Measurements from ENCODE around the gene ASPN.
A peak's percentile ranks its signal among the peaks of the same experiment; 100 is the strongest.

Gene ASPN

DNA sequence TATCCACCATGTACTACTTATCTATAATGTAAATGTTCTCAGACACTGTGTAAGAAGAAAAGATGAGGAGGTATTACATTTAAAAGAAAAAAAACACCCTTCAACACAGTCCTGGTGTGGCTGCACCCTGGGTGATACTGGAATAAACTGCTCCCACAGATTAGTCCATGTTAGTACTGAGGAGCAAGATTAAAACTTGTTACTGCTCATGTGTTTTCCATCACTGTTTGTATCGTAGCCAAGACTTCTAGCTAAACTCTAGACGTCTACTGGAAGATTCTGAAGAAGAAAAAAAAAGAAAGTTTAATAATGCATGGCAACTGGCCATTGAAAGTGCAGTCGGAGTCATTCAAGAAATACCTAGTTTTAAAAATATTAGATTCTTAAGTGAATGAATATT is at the start of gene ASPN:
TSS of gene ASPN (minus strand) at position 178 of the 400 bp plus-strand sequence.
- DNase-seq, result no peak

DNA sequence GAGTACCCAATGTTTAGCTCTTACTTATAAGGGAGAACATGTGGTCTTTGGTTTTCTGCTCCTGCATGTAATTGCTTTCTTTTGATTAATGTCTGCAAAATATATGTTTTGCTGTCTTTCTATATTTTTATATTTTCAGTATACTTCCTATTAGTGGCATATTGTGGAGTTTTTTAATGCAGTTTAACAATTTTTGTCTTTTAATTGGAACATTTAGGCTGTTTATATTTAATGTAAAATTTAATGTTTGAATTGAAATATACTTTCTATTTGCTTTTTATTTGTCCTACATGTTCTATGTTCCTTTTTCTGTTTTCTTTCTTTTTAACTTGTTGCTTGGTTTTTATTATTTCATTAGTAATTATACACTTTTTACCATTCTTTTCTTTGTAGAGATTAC is 48.6 kb upstream of the ASPN start:
- DNase-seq, result no peak

DNA sequence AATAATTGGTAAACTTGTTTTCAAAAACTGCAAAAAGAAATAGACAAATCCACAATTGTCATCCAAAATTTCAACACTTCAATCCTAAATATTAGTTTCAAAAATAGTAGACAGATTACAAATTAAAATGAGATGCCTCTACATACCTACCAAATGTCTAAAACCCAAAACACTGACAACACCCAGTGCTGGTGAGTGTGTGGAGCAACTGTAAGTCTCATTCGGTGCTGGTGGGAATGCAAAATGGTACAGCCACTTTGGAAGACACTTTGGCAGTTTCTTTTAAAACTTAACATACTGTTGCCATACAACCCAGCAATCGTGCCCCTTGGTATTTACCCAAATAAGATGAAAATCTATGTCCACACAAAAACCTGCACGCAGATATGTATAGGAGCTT is 46.8 kb upstream of the ASPN start:
- DNase-seq, result no peak

DNA sequence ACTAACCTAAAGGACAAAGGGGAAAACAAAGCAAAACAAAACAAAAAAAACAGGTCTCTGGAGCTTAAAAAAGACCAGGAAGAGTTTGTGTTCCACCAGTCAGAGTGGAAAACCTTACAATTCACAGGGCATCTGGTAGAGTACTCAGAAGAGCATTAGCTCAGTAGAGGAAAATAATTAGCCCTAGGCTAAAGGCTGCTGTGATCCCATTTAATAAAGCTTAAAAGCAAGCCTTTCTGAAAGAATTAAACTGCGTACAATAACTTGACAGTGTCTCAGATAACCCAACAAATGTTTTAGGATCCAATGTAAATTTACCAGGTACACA is 46.2 kb upstream of the ASPN start:
- DNase-seq, result no peak

DNA sequence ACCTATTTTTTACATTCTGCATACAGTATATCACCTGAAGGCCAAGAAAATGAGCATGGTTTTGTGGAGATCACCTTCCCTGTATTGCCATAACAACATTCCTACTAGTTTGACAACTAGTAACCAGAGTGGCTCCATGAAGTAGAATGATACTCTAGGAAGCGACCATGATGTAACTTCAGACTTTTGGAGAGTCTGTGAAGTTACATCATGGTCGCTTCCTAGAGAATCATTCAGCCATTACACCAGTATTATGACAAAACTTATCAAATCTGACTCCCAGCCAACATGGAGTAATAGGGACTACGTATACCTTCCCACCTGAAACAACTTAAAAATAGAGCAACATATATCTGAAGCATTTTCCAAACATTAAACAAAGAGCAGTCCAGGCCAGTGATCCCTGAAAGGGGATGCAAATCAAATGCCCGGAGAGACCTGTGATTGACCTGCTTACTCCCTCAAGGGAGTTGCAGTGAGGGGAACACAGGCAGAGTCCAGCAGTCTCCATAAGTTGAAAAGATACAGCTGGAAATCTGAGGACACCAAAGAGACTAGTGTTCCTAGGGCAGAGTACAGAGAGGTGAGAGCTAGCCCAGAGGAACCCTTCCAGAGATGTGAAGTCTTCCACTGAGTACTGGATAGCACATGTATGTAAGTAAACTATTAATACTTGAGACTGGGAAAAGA is 45.7 kb upstream of the ASPN start:
- DNase-seq, result no peak

DNA sequence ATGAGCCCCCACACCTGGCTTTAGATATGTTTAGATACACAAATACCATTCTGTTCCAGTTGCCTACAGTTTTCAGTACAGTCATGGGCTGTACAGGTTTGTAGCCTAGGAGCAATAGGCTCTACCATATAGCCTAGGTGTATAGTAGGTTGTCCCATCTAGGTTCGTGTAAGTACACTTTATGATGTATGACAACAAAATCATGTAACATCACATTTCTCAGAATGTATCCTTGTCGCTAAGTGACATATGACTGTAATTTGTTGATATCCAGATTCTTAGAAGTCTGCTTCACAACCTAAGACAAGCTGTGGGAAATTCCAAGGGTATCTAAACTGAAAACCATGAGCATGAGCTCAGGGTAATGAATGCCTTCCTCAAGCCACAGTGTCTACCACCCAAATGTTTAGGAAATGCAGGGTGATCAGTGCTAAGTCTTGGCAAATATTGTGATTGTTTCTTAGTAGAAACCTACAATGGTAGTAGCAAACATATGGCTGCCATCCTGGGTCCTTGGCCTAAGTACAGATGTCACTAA is 45.1 kb upstream of the ASPN start:
- DNase-seq, result peak; percentile 14

DNA sequence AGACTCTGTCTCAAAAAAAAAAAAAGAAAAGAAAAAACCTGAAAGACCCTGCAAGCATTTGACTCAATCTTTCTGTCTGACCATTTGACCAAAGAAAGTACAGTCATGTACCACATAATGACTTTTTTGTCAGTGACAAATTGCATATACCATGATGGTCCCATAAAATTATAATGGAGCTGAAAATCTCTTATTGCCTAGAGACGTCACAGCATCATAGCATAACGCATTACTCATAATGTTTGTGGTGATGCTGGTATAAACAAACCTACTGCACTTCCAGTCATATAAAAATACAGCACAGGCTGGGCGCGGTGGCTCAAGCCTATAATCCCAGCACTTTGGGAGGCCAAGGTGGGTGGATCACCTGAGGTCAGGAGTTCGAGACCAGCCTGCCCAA is 43.0 kb upstream of the ASPN start:
- no peak for DNase-seq

DNA sequence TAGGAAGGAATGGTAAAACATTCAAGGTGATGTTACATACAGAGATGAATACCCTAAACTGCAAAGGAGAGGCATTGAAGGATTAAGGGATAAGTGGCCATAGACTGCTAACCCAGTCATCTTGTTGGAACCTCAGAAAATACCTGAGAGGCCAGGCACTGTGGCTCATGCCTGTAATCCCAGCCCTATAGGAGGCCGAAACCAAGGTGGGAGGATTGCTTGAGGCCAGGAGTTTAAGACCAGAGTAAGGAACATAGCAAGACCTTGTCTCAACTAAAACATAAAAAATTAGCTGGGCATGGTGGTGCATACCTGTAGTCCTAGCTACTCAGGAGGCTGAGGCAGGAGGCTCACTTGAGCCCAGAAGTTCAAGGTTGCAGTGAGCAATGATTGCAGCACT is 42.6 kb upstream of the ASPN start:
- DNase-seq, result no peak

DNA sequence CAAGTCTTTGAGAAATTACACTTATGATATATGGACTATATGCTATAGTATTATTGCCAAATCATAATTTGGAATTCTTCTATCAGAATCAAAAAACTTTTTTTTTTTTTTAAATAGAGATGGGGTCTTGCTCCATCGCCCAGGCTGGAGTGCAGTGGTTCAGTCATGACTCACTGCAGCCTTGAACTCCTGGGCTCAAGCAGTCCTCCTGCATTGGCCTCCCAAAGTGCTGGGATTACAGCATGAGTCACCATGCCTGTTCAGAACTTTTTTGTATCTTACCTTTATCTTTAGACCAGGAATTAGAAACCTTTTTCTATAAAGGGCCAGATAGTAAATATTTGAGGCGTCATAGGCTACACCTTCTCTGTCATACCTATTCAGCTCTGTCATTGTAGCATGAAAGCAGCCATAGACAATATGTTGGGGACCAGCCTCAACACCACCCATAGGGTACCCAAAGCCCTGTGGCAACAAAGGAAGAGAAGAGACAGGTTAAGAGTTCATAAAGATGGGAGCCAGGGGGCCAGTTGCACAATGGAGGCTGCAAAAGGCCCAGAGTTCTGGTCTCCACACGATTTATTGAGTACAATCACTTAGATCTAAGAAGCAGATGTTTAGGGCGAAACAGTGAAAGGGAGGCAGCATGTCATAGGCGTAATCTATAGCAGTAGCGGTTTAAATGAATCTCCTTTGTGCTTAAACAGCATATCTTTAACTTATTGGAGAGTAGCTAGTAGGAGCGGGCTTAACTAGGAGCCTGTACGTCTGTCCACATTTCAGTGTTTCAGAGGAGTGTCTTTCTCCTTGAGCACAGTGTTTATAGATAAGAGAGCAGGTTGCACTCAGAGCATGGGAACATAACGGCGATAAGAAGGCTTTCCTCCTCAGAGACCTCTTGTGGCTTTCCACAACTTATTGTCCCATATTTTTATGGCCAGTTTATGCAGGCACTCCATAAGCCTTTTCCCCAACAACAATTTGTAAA is 41.0 kb upstream of the ASPN start:
- DNase-seq, result no peak

DNA sequence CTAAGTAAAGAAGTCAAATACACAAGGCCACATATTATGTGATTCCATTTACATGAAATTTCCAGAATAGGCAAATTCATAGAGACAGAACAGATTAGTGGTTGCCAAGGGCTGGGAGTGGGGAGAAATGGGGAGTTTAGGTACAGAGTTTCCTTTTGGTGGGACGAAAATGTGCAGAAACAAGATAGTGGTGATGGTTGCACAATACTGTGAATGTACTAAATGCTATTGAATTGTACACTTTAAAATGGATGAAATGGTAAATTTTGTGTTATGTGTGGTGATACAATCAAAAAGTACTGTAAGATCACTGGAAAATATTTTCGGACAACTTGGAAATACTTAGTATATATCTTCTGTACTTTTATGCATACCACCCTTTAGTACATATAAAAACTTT is 38.5 kb upstream of the ASPN start:
- DNase-seq, result no peak

DNA sequence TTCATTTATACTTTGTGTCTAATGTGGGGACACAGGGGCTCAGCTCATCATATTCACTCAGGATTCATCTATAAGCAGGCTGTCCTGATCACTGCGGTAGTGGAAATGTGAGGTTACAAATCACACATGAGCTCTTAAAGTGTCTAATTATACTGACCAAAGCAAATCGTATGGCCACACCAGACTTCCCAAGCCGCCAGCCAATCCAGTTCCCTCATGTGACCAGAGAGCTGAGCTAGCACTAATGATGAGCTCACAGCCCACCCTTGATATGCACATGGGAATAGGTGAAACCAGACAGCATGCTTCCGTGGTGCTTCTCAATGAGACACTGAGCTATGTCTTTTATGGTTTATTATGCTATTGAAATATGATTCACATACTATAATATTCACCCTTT is 35.9 kb upstream of the ASPN start:
- no peak for DNase-seq

DNA sequence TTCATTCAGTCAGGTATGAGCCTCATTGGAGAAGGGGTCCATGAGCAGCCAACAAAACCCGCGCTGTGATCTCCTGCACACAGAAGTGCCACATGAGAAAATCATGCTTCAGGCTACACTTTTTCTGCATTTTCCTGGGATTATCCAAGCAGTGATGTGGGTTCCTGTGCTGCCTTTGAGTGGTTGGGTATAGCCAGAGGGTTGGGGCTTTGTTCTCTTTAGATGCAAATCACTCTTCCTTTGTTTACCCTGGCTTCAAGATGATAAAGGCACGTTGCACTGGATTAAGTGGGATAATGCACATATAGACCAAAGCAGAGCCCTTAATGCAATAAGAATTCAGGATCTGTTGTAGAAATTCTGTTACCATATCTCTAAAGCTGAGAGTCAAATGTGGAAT is 34.7 kb upstream of the ASPN start:
- no peak for DNase-seq

DNA sequence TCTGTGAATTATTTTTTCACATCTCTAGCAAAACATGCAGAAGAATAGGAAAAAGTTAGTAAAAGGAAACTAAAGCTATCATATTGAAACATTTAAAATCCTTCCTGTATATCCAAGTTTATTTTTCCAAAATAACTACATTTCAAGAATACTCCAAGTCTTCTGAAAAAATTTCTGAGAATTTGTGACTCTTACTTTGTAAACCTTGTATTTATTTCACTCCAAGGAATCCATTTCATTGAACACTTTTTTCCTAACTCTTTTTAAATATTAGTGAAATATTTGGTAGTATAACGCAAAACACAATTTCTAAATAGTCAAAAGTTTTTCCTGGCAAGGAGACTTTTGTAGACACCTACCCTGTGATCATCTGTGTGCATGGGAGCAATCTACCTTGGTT is 34.2 kb upstream of the ASPN start:
- no peak for DNase-seq

DNA sequence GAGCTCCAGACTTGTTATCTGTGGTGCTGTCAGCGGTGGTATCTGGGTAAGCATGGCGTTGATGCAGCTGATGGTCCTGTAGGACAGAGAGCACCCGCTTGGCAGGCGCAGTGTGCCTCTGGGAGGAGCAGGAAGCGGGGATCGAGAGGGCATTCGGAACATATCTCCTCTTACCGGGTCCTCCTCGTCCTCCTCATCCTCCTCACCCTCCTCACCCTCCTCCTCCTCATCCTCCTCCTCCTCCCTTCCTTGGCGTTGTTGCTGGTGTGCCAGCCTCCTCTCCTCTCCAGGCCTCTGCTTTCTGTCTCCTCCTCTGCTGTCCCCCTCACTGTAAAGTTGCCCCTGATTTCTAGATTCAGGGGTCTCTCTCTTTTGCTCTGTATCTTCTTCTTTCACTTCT is 32.3 kb upstream of the ASPN start:
- no peak for DNase-seq

DNA sequence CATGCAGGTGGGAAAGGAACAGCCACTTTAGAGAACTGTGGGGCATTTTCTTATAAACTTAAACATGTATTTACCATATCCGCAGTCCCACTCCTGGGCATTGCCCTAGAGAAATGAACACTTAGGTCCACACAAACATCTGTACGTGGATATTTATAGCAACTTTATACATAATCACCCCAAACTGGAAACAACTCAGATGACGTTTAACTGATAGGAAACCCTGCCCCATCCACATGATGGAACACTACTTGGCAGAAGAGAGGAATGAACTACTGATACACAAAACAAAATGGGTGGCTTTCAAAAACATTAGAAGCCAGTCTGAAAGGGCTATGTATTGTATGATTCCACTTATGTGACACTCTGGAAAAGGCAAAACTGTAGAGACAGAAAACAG is 31.0 kb upstream of the ASPN start:
- no peak for DNase-seq

DNA sequence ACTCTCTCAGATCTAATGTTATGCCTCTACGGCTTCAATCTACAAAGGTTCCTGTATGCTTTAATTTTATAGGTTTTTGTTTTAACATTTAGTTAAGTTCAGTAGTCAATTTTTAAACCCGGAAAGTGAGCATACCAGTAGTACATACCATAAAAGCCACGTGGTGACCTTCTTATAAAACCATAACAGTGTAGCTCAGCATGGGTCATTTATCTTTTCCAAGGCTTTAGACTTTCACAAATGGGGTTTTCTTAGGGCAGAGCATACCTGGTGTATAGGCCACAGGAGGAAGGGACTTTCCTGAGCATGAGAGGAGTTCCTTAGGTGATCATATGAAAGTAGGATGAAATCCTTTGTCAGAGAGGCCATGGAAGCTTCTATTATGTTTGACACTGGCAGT is 30.3 kb upstream of the ASPN start:
- DNase-seq, result no peak

DNA sequence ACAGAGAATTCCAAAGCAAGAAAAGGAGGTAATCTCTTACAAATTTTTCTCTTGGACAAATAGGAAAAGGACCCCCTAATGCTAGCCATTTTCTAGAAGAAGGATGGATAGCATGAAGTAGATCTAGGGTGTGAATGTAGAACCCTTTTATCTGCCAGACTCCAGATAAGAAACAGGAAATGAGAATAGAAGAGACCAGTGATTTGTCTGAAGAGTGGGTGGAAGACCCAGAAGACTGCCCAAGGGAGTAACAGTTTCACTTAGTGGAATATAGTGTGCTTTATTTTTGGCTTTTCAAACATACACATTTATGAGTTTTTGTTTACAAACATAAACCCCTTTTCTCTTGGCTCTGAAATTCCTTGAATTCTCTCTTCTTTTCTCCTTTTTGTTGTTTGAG is 28.4 kb upstream of the ASPN start:
- no peak for DNase-seq

DNA sequence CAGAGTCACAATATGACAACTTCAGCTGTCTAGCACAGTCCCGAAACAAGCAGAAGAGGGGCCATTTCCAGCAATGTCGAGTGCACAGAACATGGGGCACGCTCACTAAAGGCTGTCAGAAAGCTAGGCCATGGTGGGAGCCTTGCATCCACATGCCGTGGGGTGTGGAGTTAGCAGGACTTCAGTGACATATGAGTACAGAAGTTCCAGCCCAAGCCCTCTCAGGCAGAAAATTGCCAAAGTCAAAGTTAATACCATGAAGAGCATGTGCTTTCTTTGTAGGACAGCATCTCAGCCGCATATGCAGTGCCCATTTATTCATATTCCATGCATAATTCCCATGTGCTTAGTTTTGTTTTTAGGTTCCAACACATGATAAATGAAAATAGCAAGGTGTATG is 26.7 kb upstream of the ASPN start:
- DNase-seq, result no peak

DNA sequence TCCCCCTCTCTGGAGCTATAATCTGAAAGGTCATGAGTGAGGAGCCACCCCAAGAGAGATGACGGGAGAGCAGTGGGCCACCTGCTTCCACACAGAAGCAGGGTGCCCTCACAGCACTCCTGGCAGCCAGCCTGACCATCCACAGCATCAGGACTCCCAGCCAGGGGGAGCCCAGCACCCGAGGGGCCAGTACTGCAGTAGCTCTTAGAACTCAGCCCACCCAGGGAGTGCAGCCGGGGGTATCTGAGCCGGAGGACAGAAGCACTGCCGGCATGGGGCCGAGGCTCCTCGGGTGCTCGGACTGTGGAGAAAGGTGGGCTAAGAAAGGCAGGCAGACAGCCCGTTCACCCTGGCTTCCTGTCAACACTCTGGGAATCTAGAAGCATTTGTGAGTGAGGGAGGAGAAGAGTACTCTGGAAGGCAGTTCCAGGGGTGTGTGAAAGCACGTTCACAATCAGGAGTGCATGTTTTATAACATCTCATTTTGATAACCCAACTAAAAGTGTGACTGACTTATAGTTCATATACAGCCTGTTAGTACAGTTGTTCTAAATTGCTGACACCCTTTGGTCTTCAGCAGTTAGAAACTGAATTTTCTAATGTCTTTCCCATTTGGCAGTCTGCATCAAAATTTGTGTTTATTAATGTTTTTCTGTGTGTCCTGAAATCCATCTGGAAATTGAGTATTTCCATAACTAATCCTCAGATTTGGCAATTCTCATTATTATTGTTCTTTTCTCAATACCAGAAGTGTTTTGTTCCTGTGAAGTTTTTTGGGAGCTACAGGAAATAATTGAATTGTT is 25.9 kb upstream of the ASPN start:
- DNase-seq, result no peak

DNA sequence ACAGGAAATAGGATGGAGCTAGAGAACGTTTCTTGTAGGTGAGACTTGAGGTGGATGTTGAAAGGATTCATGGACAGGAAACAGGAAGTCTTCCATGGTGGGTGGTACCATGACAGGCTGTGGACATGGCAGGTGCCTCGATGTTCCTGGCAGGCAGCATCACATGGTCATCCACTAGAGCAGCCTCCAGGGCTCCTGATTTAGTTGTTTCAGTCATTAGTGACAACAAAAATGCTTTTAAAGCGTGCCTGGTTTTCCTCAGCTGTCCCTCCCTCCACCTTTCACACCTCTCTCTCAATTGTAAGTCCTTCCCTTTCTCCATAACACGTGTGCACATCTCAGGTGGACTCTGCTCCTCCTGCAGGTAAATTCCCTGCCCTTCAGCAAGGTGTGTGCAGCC is 25.2 kb upstream of the ASPN start:
- no peak for DNase-seq

DNA sequence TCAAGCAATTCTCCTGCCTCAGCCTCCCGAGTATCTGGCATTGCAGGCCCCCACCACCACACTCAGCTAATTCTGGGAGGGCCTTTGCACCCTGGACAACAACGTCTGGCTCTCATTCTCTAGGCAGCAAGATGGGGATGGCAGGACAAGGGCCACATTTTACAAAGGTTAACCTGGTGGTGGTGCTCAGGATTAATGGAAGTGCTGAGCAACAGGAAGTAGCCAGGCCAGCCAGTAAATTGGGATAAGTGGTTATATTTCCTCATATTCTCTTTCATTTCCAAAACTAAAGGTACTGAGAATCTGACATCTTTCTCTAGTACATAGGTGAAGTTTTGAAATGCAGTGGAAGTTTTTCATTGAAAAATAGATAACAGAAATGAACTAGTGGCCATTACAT is 24.7 kb upstream of the ASPN start:
- no peak for DNase-seq

DNA sequence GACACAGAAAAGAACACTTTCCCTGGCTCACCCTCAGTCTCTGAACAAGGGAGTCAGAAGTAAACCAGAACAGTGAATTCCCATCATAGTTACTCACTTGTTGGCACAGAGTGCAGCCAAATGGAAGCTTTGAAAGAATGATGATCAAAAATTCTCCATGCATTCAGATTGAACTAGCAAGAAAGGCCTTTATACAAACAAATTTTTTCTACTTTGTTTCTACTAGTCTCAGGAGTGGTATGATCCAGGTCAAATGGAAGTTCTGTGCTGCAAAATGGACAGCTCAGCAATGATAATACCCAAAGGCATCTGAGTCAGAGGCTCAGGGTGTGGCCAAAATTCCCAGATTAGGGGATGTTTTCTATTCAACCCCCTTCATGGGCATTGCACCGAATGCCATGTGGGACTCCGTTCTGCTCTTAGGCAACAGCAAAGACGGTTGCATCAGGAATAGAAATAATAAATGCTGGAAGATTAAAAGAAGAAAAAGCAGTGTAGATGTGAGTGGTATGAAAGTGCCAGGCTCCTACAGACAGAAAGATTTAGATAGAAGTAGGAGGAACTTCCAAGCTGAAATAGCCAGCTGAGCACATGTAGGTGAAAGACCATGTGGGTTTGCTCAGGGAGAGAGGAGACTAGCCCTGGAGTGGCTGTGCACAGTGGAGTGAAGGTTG is 24.0 kb upstream of the ASPN start:
- no peak for DNase-seq

DNA sequence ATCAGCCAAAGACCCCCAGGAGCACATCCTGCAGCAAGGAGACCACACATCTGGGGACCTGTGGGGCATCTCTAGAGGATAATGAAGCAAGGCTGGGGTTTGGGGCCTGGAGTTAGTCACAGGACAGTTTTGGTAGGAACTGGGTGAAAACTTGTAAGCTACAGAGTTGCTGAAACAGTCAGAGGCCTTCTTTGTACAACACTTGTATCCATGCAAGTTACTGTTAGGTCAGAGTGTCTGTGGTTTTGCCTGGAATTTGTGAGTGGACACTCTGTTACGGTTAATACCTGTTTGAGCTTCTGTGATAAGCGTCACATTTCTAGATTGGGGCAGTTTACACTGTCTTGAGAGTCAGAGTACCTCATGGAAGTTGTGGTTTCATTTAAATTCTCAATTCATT is 22.6 kb upstream of the ASPN start:
- DNase-seq, result no peak
